ENCODE data around the gene GIGYF2. TPM values are rescaled to one million over a fixed set of nuclear protein-coding genes. Genes with fewer than 3 reads are reported as not detected.

Gene GIGYF2
- total RNA-seq, 2 experiments from 2014 or later, result 50.5 to 60.9 TPM

GRCh38 chr2:232839411-232840079 lies 142.4 kb downstream of the GIGYF2 start:
- peaks cover 3% of the 10 kb centered on the region; the same call in 1 of the 2 replicates for H3K79me2 ChIP-seq (ENCODE audit: insufficient read depth, low read depth, low read length)
- H3K4me3 ChIP-seq (ENCODE audit: low read depth, low read length, poor library complexity, severe bottlenecking), result no peak overlapping the region
- no peaks in the 10 kb centered on the region for H4K20me1 ChIP-seq (ENCODE audit: insufficient read depth, low read length)
- peaks cover 39% of the 10 kb centered on the region for H3K4me1 ChIP-seq (ENCODE audit: insufficient read depth, low read length, poor library complexity, severe bottlenecking)
- peak overlapping the region; percentile 2; the same call in 1 of the 2 replicates for H2AFZ ChIP-seq (ENCODE audit: low read length)
- H3K9me2 ChIP-seq (ENCODE audit: insufficient read depth, low read length), result no peaks in the 10 kb centered on the region
- TF ChIP-seq EZH2phosphoT487 (IDR thresholded peaks at IDR 0.05; ENCODE audit: borderline replicate concordance, low read depth, low read length) (no peak), CTCF (conservative IDR thresholded peaks at IDR 0.05; ENCODE audit: low read length) (no peak)
- intact Hi-C loops (cut with micrococcal nuclease; ENCODE audit: unreplicated experiment), result loop anchor here (2.0 kb wide), 1 partner anchor 29 kb away; no protein-coding TSS in a partner anchor
- BruUV-seq (replicated peaks), result no TSS peak
- peak overlapping the region; percentile 85 for H3K27ac ChIP-seq (ENCODE audit: low read depth, low read length, poor library complexity, severe bottlenecking)
- peaks cover 76% of the 10 kb centered on the region for H3K36me3 ChIP-seq (ENCODE audit: insufficient read depth, low read length)
- H3K9me3 ChIP-seq (ENCODE audit: low read length), result no peaks in the 10 kb centered on the region
- peak overlapping the region; percentile 74 for H3K4me2 ChIP-seq (ENCODE audit: low read length)
- no peak for DNase-seq (ENCODE audit: low spot score)
- CTCF ChIA-PET (ENCODE audit: unreplicated experiment), result no interaction called here
- POLR2A ChIA-PET, result interaction anchor here (0.6 to 1.2 kb wide), 2 partner anchors 17 to 139 kb away, joined by 3 read pairs; no protein-coding TSS in a partner anchor

DNA sequence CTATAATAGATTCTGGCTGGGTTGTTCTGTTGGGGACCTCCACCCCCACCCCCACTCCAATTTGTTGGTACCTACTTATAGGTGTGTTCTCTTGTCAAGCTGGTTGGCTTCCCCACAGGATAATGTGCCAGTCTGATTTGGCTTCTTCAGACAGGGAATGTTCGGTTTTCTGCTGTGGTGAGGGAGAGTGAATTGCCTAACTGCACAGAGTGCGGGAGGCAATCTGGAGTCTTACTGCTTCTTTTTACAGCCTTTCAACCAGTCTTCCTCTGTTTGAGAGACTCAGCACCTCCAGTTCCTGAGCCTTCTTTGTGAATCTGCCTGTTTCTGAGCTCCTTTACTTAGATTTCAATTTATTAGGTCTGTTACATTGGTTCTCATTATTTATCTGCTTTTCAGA lies 145.6 kb downstream of the GIGYF2 start:
- Histone ChIP-seq H3K9me2 (ENCODE audit: insufficient read depth, low read length) (no peaks in the 10 kb centered on the region), H4K20me1 (ENCODE audit: insufficient read depth, low read length) (no peaks in the 10 kb centered on the region), H3K4me1 (ENCODE audit: insufficient read depth, low read length, poor library complexity, severe bottlenecking) (peaks cover 28% of the 10 kb centered on the region), H3K4me3 (ENCODE audit: low read depth, low read length, poor library complexity, severe bottlenecking) (no peak overlapping the region), H2AFZ (ENCODE audit: low read length) (no peak overlapping the region), H3K4me2 (ENCODE audit: low read length) (no peak overlapping the region), H3K9me3 (ENCODE audit: low read length) (no peaks in the 10 kb centered on the region), H3K27ac (ENCODE audit: low read depth, low read length, poor library complexity, severe bottlenecking) (no peak overlapping the region), H3K79me2 (ENCODE audit: insufficient read depth, low read depth, low read length) (peaks cover 3% of the 10 kb centered on the region; the same call in 1 of the 2 replicates), H3K36me3 (ENCODE audit: insufficient read depth, low read length) (peaks cover 78% of the 10 kb centered on the region)
- BruUV-seq (replicated peaks), result no TSS peak
- intact Hi-C loops (cut with micrococcal nuclease; ENCODE audit: unreplicated experiment), result no loop called here
- ChIA-PET POLR2A (interaction anchor here (0.6 to 1.7 kb wide), 5 partner anchors 8 to 231 kb away, joined by 3 to 6 read pairs (median 4); partner anchors contain the start of gene INPP5D), CTCF (ENCODE audit: unreplicated experiment) (interaction anchor here (1.1 kb wide), 1 partner anchor 218 kb away, joined by 3 read pairs; the partner anchor contains the start of gene INPP5D)
- no peak for DNase-seq (ENCODE audit: low spot score)
- TF ChIP-seq CTCF (conservative IDR thresholded peaks at IDR 0.05; ENCODE audit: low read length) (no peak), EZH2phosphoT487 (IDR thresholded peaks at IDR 0.05; ENCODE audit: borderline replicate concordance, low read depth, low read length) (no peak)

- no TSS peak for BruUV-seq (replicated peaks)
- CTCF ChIA-PET (ENCODE audit: unreplicated experiment), result interaction anchor here (1.1 kb wide), 1 partner anchor 11 kb away, joined by 3 read pairs; no protein-coding TSS in a partner anchor
- peaks cover 17% of the 10 kb centered on the region for H3K4me1 ChIP-seq (ENCODE audit: insufficient read depth, low read length, poor library complexity, severe bottlenecking)
Observed at GRCh38 chr2:232843834-232844233, 146.7 kb downstream of the GIGYF2 start.

More at GRCh38 chr2:232843834-232844233, 146.7 kb downstream of the GIGYF2 start:
- TF ChIP-seq EZH2phosphoT487 (IDR thresholded peaks at IDR 0.05; ENCODE audit: borderline replicate concordance, low read depth, low read length) (no peak), CTCF (conservative IDR thresholded peaks at IDR 0.05; ENCODE audit: low read length) (peak; percentile 64)
- no peaks in the 10 kb centered on the region for H4K20me1 ChIP-seq (ENCODE audit: insufficient read depth, low read length)
- no peak overlapping the region for H2AFZ ChIP-seq (ENCODE audit: low read length)
- POLR2A ChIA-PET, result no interaction called here
- H3K4me2 ChIP-seq (ENCODE audit: low read length), result no peak overlapping the region
- intact Hi-C loops (cut with micrococcal nuclease; ENCODE audit: unreplicated experiment), result no loop called here
- H3K9me2 ChIP-seq (ENCODE audit: insufficient read depth, low read length), result no peaks in the 10 kb centered on the region
- no peak overlapping the region for H3K27ac ChIP-seq (ENCODE audit: low read depth, low read length, poor library complexity, severe bottlenecking)
- no peaks in the 10 kb centered on the region for H3K9me3 ChIP-seq (ENCODE audit: low read length)
- peak; percentile 23 for DNase-seq (ENCODE audit: low spot score)
- H3K4me3 ChIP-seq (ENCODE audit: low read depth, low read length, poor library complexity, severe bottlenecking), result no peak overlapping the region
- peaks cover 3% of the 10 kb centered on the region; the same call in 1 of the 2 replicates for H3K79me2 ChIP-seq (ENCODE audit: insufficient read depth, low read depth, low read length)
- H3K36me3 ChIP-seq (ENCODE audit: insufficient read depth, low read length), result peaks cover 87% of the 10 kb centered on the region
